ENCODE data around the gene MBOAT2.
"Not testable (repeated sequence)": the region's sequence is repeated elsewhere in the genome, so short reads cannot be mapped to it uniquely, and the experiment has no call there.

MBOAT2 gene

GRCh38 chr2:8957628-8958027, 45.9 kb downstream of the MBOAT2 start:
- no peak for DNase-seq (ENCODE audit: low read depth)

GRCh38 chr2:8956774-8957173, 46.7 kb downstream of the MBOAT2 start:
- no peak for DNase-seq (ENCODE audit: low read depth)

- DNase-seq (ENCODE audit: low read depth): peak; percentile 5
Observed at GRCh38 chr2:8954990-8955389, 48.5 kb downstream of the MBOAT2 start.

DNA sequence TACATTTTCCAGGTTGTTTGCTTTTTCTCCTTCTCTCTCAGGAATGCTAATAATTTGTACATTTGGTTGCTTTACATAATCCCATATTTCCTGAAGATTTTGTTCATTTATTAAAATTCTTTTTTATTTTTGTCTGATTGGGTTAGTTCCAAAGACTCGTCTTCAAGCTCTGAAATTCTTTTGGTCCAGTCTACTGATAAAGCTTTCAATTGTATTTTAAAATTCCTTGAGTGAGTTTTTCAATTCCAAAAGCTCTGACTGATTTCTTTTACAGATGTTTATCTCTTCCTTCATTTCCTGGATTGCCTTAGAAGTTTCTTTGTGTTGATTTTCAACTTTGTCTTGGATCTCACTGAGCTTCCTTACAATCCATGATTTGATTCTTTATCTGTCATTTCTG, 50.0 kb downstream of the MBOAT2 start:
- DNase-seq (ENCODE audit: low read depth): no peak

DNA sequence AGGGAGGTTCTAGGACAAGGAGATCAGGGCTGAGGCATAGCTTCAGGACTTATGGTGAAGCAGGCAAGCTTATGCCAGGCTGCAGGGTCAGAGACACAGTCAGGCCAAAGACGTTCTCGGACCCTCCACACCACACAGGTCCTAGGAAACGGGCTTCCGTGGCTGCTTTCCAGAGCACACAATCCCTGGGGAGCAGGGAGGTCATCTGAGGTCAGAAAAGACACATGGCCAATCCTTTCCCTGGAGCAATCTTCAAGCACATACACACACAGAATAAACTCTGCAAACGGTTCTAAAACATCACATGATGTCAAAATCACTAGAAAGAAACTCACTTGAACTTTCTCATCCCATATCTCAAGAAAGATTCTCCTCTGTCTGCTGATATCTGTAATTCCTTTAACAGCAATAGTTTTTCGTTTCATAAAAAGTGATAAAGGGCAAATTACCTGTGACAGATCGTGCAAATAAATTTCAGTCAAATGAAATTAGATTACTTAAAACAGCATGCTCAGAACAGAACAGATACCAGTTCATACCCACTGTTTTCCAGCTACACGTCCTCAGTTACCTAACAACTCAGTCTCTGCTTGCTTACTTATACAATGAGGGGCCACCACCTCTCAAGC, 63.9 kb downstream of the MBOAT2 start:
- no peak for DNase-seq (ENCODE audit: low read depth)

GRCh38 chr2:8938384-8938783, 65.1 kb downstream of the MBOAT2 start:
- DNase-seq (ENCODE audit: low read depth): no peak

- no peak for DNase-seq (ENCODE audit: low read depth)
Observed at GRCh38 chr2:8935982-8936381, 67.5 kb downstream of the MBOAT2 start.

DNA sequence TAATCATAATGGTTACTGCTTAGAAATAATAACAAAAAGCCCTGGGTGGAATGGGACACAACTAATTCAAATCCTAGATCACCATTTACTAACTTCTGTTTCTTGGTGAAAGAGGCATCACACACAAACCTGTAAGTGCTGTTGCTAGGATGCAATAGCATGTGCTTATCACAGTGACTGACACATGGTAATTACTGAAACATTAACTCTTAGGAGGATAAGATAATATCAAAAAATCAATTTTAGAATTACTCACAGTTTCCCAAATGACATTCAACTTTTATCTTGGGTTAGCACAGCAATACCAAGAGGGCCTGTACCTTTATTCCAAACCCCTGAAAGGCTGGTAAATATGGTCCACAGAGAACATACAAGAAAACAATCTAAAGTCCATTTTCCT, 69.1 kb downstream of the MBOAT2 start:
- DNase-seq (ENCODE audit: low read depth): no peak

- no peak for DNase-seq (ENCODE audit: low read depth)
Observed at GRCh38 chr2:8932702-8933101, 70.8 kb downstream of the MBOAT2 start.

GRCh38 chr2:8930185-8930584, 73.3 kb downstream of the MBOAT2 start:
- not testable (repeated sequence) for DNase-seq (ENCODE audit: low read depth)

DNA sequence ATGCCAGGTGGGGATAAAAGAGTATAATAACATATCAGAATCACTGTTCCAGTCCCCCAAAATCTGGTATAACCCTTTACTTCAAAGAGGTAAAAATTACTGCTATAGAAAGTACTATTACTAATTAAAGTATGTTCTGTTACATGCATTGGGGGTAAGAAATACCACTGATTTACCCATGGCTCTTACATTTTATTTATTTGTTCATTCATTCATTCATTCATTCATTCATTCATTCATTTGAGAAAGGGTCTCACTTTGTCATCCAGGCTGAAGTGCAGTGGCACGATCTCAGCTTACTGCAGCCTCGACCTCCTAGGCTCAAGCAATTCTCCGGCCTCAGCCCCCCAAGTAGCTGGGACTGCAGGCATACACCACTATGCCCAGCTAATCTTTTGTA, 74.4 kb downstream of the MBOAT2 start:
- no peak for DNase-seq (ENCODE audit: low read depth)

- DNase-seq (ENCODE audit: low read depth): no peak
Observed at GRCh38 chr2:8927510-8928455, 75.7 kb downstream of the MBOAT2 start.

GRCh38 chr2:8926356-8926755, 77.1 kb downstream of the MBOAT2 start:
- DNase-seq (ENCODE audit: low read depth): no peak

DNA sequence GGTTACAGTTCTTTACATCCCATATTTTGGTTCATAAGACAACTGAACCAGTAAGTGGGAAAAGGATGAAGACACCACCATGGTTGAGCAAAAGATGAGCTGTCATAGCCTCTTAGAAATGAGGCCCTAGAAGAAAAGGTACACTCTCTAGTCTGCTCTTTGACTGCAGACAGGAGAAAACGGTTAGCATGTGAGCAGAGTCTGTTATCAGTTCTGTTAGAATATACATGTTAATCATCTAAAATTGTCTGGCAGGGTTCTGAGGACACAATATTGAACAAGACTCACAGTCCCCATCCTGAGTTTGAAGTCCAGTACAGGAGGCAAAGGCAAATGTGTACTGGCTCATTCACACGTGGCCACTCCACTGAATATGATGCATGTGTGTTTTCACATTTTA, 78.1 kb downstream of the MBOAT2 start:
- no peak for DNase-seq (ENCODE audit: low read depth)

DNA sequence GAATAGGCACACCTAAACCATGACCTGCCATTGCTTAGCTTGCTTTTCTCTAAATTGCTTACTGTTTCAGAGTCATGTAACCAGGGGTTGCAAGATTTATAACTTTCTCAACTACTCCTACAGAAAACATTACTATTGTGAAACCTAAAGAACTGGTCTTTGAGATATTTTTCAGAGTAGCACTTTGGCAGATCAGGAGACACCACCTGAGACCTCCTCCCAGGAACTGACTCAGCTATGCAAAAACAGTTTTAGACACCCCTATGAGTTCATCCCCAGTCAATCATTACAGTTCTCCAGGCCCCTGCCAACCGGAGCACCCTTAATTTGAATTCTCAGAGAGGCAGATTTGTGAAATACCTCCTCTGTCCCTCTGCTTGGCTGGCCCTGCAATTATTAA, 80.3 kb downstream of the MBOAT2 start:
- no peak for DNase-seq (ENCODE audit: low read depth)

DNA sequence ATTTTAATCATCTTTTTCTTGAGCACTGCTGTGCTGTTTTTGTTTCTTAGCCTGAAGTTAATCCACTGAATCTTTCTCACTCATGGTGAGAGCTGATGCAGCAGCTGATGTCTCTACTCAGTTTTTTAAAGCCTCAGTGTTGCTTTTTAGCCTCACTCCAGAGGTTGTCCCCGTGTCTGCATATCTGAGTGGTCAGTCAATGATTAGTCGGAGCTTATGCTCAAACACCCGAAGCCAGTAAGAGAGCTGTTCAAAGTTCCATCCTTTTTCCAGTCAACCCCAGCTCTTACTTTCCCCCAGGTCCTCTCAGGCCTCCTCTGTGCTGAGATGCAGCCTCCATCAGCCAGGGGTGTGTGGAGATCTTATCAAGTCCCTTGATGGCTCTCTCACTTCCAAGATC, 81.1 kb downstream of the MBOAT2 start:
- DNase-seq (ENCODE audit: low read depth): no peak

GRCh38 chr2:8918412-8918811, 85.1 kb downstream of the MBOAT2 start:
- DNase-seq (ENCODE audit: low read depth): no peak

- no peak for DNase-seq (ENCODE audit: low read depth)
Observed at GRCh38 chr2:8915941-8916340, 87.5 kb downstream of the MBOAT2 start.

DNA sequence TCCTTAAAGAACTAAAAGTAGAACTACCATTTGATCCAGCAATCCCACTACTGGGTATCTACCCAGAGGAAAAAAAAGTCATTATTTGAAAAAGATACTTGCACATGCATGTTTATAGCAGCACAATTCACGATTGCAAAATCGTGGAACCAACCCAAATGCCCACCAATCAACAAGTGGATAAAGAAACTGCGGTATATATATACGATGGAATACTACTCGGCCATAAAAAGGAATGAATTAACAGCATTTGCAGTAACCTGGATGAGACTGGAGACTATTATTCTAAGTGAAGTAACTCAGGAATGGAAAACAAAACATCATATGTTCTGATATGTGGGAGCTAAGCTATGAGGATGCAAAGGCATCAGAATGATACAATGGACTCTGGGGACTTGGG, 89.7 kb downstream of the MBOAT2 start:
- not testable (repeated sequence) for DNase-seq (ENCODE audit: low read depth)

- DNase-seq (ENCODE audit: low read depth): no peak
Observed at GRCh38 chr2:8907764-8908288, 95.7 kb downstream of the MBOAT2 start.

- DNase-seq (ENCODE audit: low read depth): not testable (repeated sequence)
Observed at GRCh38 chr2:8903924-8904323, 99.6 kb downstream of the MBOAT2 start.

DNA sequence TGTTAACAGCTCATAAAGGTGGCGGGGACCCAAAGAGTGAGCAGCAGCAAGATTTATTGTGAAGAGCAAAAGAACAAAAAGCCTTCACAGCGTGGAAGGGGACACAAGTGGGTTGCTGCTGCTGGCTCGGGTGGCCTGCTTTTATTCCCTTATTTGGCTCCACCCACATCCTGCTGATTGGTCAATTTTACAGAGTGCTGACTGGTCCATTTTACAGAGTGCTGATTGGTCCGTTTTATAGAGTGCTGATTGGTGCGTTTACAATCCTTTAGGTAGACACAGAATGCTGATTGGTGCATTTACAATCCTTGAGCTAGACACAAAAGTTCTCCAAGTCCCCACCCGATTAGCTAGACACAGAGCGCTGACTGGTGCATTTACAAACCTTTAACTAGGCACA, 100.7 kb downstream of the MBOAT2 start:
- not testable (repeated sequence) for DNase-seq (ENCODE audit: low read depth)

- not testable (repeated sequence) for DNase-seq (ENCODE audit: low read depth)
Observed at GRCh38 chr2:8897206-8897605, 106.3 kb downstream of the MBOAT2 start.
